Kidney (tissue), 14 donors: Measurements from ENCODE around the gene CFAP92. TPM values are rescaled to one million over a fixed set of nuclear protein-coding genes. Genes with fewer than 3 reads are reported as not detected.

Source experiments
- DNase-seq, 5 donors: peaks; one replicate each; pipeline ENCODE4 v3.0.0-alpha.2; 2013 to 2020
- FAIRE-seq: peaks from 2 replicates; lab custom pipeline; 2012; peaks lifted over from hg19 to GRCh38; lab: Jason Lieb, UNC
- H3K27ac ChIP-seq, 2 donors: one replicate each; pipeline ENCODE4 v1.7.0; 2013; ENCODE audit warnings: low read depth in 2 of 2, low read length in 2 of 2, inconsistent platforms in 1 of 2
- H3K27me3 ChIP-seq: one replicate; pipeline ENCODE4 v1.7.1; 2013; ENCODE audit warnings: low read length, inconsistent platforms; ENCODE audit not compliant: control insufficient read depth, insufficient read depth
- H3K36me3 ChIP-seq, 3 donors: one replicate each; pipeline versions ENCODE4 v1.7.0 to v1.7.1; 2013; ENCODE audit warnings: low read length in 3 of 3, control low read depth in 1 of 3, inconsistent platforms in 1 of 3; ENCODE audit not compliant: insufficient read depth in 3 of 3, control insufficient read depth in 2 of 3
- H3K4me1 ChIP-seq, 3 donors: one replicate each; pipeline versions ENCODE4 v1.7.0 to v1.7.1; 2013; ENCODE audit warnings: low read length in 3 of 3, inconsistent platforms in 1 of 3, low read depth in 1 of 3; ENCODE audit not compliant: control insufficient read depth in 2 of 3, insufficient read depth in 2 of 3
- H3K4me3 ChIP-seq, 3 donors: one replicate each; pipeline versions ENCODE4 v1.7.0 to v1.8.1; 2013; ENCODE audit warnings: low read length in 3 of 3, control low read depth in 1 of 3, inconsistent platforms in 1 of 3
- H3K9ac ChIP-seq, 3 donors: one replicate each; pipeline versions ENCODE4 v1.7.0 to v1.7.1; 2013; ENCODE audit warnings: low read length in 3 of 3, control low read depth in 1 of 3, inconsistent platforms in 1 of 3
- H3K9me3 ChIP-seq, 3 donors: one replicate each; pipeline versions ENCODE4 v1.7.0 to v1.7.1; 2013; ENCODE audit warnings: low read length in 3 of 3, control low read depth in 1 of 3, inconsistent platforms in 1 of 3; ENCODE audit not compliant: control insufficient read depth in 2 of 3, insufficient read depth in 1 of 3
- intact Hi-C: fragments of 100-400 bp; cut with DNase I; formaldehyde crosslinking; loops from one replicate; pipeline ENCODE4 v1.11.1; 2022
- polyA plus RNA-seq: library from polyadenylated mRNA; stranded (reverse); fragments of 350-450 nt; fragmentation: Illumina TruSeq; extraction: RNeasy Lipid Tissue Mini Kit (QIAGEN cat#74804); gene quantifications from one replicate; pipeline ENCODE4 v1.2.3, GENCODE V29; 2014; ENCODE audit warnings: low read depth, low replicate concordance; ENCODE audit not compliant: insufficient read depth
- total RNA-seq: library from RNA; stranded (reverse); fragmentation: NEBNext Ultra II Directional; extraction: Animal tissue kit (Norgen Biotek cat#: 25700); gene quantifications from one replicate; pipeline ENCODE4 v1.2.1, GENCODE V29; 2021
- TF ChIP-seq, protein P1 (sequence below): IDR thresholded peaks from 3 replicates; pipeline ENCODE4 v1.5.1; 2012; ENCODE audit warnings: mild to moderate bottlenecking, moderate library complexity, borderline replicate concordance; ENCODE audit not compliant: insufficient read depth; ENCODE audit errors: extremely low read depth
- donor health status: control.
- donor health status: control.
- donor health status: control.
- donor health status: control.
- donor health status: control.
- donor health status: DM: yes; HTN: yes; CAD: no.
- donor health status: Normal renal cell carcinoma (clear cell type).

CFAP92 gene
- total and polyA plus RNA-seq, 2 donors from 2014 or later = 0.56 to 0.60 TPM

DNA sequence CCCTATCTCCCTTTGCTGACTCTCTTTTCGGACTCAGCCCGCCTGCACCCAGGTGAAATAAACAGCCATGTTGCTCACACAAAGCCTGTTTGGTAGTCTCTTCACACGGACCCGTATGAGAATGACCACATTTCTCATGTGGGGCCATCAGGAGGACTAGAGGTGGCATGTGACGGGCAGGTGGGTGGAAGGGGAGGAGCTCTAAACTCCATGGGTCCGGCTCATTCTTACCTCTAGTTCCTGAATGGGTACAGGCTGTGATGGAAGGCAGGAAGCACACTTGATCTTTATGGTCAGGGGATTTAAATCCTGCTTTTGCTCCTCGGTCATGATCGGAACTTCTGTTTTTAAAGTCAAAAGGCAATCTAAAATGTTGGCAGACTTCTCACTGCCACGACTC lies 28.6 kb downstream of the CFAP92 start:
- Histone ChIP-seq H3K27ac (no peak overlapping the region), H3K9me3 (no peaks in the 10 kb centered on the region), H3K27me3 (no peaks in the 10 kb centered on the region), H3K4me3 (no peak overlapping the region), H3K9ac (no peak overlapping the region), H3K4me1 (no peaks in the 10 kb centered on the region), H3K36me3 (no peaks in the 10 kb centered on the region)
- intact Hi-C loops = no loop called here
- DNase-seq (no peak), FAIRE-seq (no peak)
- TF ChIP-seq, protein P1, sequence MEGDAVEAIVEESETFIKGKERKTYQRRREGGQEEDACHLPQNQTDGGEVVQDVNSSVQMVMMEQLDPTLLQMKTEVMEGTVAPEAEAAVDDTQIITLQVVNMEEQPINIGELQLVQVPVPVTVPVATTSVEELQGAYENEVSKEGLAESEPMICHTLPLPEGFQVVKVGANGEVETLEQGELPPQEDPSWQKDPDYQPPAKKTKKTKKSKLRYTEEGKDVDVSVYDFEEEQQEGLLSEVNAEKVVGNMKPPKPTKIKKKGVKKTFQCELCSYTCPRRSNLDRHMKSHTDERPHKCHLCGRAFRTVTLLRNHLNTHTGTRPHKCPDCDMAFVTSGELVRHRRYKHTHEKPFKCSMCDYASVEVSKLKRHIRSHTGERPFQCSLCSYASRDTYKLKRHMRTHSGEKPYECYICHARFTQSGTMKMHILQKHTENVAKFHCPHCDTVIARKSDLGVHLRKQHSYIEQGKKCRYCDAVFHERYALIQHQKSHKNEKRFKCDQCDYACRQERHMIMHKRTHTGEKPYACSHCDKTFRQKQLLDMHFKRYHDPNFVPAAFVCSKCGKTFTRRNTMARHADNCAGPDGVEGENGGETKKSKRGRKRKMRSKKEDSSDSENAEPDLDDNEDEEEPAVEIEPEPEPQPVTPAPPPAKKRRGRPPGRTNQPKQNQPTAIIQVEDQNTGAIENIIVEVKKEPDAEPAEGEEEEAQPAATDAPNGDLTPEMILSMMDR = no peak

DNA sequence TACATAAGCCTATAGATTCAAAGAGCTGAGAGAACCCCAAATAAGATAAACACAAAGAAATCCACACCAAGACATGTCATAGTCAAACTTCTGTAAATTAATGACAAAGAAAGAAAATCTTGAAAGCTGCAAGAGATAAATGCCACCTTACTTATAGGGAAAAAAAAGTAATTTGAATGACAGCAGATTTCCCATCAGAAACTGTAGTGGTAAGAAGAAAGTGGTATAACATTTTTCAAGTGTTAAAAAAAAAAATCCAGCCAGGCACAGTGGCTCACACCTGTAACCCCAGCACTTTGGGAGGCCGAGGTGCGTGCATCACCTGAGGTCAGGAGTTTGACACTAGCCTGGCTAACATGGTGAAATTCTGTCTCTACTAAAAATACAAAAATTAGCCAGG lies 37.4 kb downstream of the CFAP92 start:
- TF ChIP-seq, protein P1 = no peak
- intact Hi-C loops = no loop called here
- Histone ChIP-seq H3K27me3 (no peaks in the 10 kb centered on the region), H3K4me3 (no peak overlapping the region), H3K36me3 (no peaks in the 10 kb centered on the region), H3K27ac (no peak overlapping the region), H3K9ac (no peak overlapping the region), H3K4me1 (no peaks in the 10 kb centered on the region), H3K9me3 (no peaks in the 10 kb centered on the region)
- DNase-seq (no peak), FAIRE-seq (no peak)

DNA sequence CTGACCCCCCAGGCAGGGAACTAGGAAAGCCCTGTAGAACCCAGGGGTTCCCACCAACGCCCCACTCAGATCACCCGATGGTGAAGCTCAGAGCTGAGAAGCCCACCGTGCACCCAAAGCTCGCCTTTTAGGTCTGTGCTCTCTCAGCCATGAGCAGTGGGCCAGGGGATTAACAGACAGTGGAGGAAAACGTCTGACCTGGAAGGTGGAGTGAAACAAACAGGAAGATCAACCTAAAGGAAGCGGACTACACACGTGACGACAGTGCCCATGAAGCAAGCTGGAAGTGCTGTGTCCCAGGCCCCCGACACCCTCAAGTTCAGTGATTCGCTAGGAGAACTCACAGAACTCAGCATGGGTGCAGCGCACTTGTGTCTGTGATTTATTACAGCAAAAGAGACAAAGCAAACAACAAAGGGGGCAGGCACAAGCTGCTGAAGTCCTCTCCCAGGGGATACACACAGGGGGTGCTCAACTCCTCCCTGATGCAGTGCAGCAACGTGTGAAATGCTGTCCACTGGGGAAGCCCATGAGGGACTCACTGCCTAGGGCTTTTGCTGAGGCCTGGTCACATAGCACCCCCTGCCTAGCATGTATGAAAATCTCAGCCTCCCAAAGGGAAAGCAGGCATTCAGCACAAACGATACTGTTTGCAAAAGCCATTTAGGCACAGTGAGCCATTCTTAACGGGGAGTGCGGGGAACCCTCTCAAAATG lies 43.5 kb downstream of the CFAP92 start:
- peak in 3 of 5 donors; percentile 34 to 73 (median 64) for DNase-seq
- Histone ChIP-seq H3K9ac (no peak overlapping the region), H3K4me3 (no peak overlapping the region), H3K27me3 (no peaks in the 10 kb centered on the region), H3K27ac (no peak overlapping the region), H3K36me3 (no peaks in the 10 kb centered on the region), H3K9me3 (no peaks in the 10 kb centered on the region), H3K4me1 (no peaks in the 10 kb centered on the region)
- TF ChIP-seq, protein P1 = peak; percentile 18
- intact Hi-C loops = no loop called here
- FAIRE-seq = no peak
